ENCODE results near the gene ADAMTSL4.

DNA sequence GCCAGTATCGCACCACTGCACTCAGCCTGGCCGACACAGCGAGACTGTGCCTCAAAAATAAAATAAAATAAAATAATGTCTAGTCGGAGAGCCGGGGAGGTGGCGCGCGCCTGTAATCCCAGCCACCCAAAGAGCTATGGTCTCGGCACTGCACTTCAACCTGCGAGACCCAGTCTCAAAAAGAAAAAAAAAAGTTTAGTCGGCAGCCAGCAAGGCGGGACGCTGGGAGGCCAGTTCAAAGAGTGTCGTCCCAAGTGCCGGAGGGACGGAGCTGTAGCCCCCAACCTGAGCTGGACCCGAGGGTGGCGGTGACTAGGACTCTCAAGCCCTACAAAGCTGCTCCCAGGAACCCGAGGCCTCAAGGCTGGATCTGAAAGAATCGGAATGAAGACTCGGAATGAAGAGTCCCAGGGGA lies 34.3 kb upstream of the ADAMTSL4 start:
- TF ChIP-seq POLR2A (IDR thresholded peaks at IDR 0.05): no peak
- TF ChIP-seq, protein P1, sequence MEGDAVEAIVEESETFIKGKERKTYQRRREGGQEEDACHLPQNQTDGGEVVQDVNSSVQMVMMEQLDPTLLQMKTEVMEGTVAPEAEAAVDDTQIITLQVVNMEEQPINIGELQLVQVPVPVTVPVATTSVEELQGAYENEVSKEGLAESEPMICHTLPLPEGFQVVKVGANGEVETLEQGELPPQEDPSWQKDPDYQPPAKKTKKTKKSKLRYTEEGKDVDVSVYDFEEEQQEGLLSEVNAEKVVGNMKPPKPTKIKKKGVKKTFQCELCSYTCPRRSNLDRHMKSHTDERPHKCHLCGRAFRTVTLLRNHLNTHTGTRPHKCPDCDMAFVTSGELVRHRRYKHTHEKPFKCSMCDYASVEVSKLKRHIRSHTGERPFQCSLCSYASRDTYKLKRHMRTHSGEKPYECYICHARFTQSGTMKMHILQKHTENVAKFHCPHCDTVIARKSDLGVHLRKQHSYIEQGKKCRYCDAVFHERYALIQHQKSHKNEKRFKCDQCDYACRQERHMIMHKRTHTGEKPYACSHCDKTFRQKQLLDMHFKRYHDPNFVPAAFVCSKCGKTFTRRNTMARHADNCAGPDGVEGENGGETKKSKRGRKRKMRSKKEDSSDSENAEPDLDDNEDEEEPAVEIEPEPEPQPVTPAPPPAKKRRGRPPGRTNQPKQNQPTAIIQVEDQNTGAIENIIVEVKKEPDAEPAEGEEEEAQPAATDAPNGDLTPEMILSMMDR (IDR thresholded peaks at IDR 0.05): no peak

Data from vagina (tissue), 2 donors.